Astrocyte (in vitro differentiated cells and primary cell): ENCODE data around the gene ABHD3.

ENCODE experiments used
- CTCF ChIP-seq: IDR thresholded peaks from 2 replicates; pipeline ENCODE4 v1.5.1; 2011; ENCODE audit warnings: low read depth, mild to moderate bottlenecking, inconsistent platforms, low read length, moderate library complexity; ENCODE audit not compliant: insufficient read depth
- EZH2 ChIP-seq: IDR thresholded peaks from 2 replicates; pipeline ENCODE4 v1.6.1; 2012; ENCODE audit warnings: mild to moderate bottlenecking, low read length, inconsistent platforms; ENCODE audit not compliant: insufficient read depth

- TF ChIP-seq CTCF (no peak), EZH2 (no peak)
Measured at GRCh38 chr18:21653361-21653760, 51.2 kb downstream of the ABHD3 start.
